H1 (cell line): ENCODE measurements around the gene JAKMIP3. TPM values are rescaled to one million over a fixed set of nuclear protein-coding genes. Genes with fewer than 3 reads are reported as not detected.

Experiments used
- ATF2 ChIP-seq: IDR thresholded peaks from 2 replicates; pipeline ENCODE4 v1.6.1; 2012; ENCODE audit warnings: low read length, inconsistent platforms
- CBX8 ChIP-seq: fragments of 300-800, 300-1000 bp; sonication (generic); IDR thresholded peaks from 2 replicates; pipeline ENCODE4 v1.7.1; 2016; ENCODE audit warnings: low read depth, low read length, borderline replicate concordance
- EZH2 ChIP-seq: fragments of 200-600 bp; sonication (generic); IDR thresholded peaks from 2 replicates; pipeline ENCODE4 v1.7.1; 2012; ENCODE audit warnings: low read depth, mild to moderate bottlenecking, moderate library complexity, low read length, inconsistent platforms; ENCODE audit not compliant: severe bottlenecking
- TEAD4 ChIP-seq: IDR thresholded peaks from 2 replicates; pipeline ENCODE4 v1.6.1; 2012; ENCODE audit warnings: low read depth, low read length, inconsistent platforms, mixed read lengths
- polyA plus RNA-seq, 7 experiments: library from polyadenylated mRNA; depleted of rRNA in 3 of 7; stranded (reverse) in 5 of 7; unstranded in 2 of 7; fragments of >200 nt in 5 of 7; fragments of 200-250 nt in 2 of 7; gene quantifications; 1 replicate in 5 of 7; 2 replicates in 1 of 7; 4 replicates in 1 of 7; pipeline versions ENCODE4 v1.2.1 to v1.2.3, GENCODE V29; 2011 to 2013; ENCODE audit warnings: missing spikeins in 2 of 7, mixed read lengths in 2 of 7
- total RNA-seq: library from RNA; stranded (reverse); fragmentation: NEBNext Ultra II Directional; extraction: Animal tissue kit (Norgen Biotek cat#: 25700); gene quantifications from 2 replicates; pipeline ENCODE4 v1.2.1, GENCODE V29; 2021

The JAKMIP3 gene
- total and polyA plus RNA-seq, 2 of the 8 experiments (the other 6 are each of a cell fraction or from before 2014, with no cell fraction given): 0.83 to 0.91 TPM

- TF ChIP-seq CBX8: no peak
- TF ChIP-seq ATF2: no peak
- no peak for TF ChIP-seq EZH2
- no peak for TF ChIP-seq TEAD4
Observed at GRCh38 chr10:132069849-132070182, 4.1 kb downstream of the JAKMIP3 start (continued).
